Stimulated activated CD4-positive, alpha-beta T cell treated with anti-CD3 and anti-CD28 coated beads, Interleukin-4, amount 100 ng/mL, for 4 hours (primary cell): Measurements from ENCODE around the gene IQGAP2.
"Not testable (repeated sequence)": the region's sequence is repeated elsewhere in the genome, so short reads cannot be mapped to it uniquely, and the experiment has no call there.

Experiments
- DNase-seq, 2 experiments: peaks; one replicate each; pipeline ENCODE4 v3.0.0-alpha.2; 2020

The IQGAP2 gene

DNA sequence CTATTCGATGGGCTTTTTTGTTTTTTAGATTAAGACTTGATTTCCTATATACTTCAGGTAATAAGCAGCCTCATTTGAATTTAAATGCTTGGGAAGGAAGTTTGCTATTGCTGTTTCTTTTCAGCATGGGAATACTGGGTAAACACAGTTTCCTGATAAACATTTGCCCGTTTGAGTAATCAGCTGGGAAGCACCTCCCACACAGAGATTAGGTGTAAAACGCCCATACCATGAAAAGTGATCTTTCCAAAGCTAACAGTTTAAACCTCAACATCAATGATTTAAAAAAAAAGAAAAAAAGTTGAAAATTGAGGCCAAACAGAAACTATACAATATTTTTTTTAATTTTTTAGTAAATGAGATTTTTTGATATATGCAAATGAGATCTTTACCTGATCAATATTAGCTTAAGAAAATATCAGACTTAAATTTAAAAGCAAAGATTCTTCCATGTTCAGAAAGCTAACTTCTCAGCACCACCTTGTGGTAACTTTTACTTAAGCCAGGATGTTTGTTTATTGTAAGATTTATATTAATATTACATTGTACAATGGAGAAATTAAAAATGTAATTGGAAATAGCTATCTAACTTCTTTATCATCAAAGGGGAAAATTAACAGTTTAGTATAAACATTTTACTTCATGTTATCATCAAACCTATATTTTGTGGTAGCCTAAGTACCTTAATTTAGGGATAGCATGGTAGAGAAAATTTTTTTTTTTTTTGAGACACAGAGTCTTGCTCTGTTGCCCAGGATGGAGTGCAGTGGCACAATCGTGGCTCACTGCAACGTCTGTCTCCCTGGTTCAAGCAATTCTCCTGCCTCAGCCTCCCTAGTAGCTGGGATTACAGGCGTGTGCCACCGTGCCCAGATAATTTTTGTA is 180.3 kb downstream of the IQGAP2 start:
- DNase-seq, result no peak

DNA sequence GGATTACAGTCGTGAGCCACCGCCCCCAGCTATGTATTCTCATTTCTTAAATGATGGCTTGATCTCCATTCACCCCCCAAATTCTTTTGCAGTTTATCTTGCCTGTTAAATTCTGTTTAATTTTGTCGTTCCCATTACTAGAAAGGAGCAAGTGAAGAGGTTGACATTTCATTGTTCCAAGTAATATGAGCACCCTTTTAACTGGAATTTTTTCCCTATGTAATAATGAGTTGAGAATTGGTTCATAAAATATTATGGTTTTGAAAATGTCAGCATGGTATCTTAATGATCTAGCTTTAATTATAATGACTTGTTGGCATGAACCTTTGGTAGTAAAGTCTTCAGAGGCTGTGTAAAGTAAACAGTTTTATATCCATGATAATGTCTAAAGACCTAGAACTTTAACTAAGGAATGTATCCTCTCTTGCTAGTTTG is 182.7 kb downstream of the IQGAP2 start:
- no peak for DNase-seq

DNA sequence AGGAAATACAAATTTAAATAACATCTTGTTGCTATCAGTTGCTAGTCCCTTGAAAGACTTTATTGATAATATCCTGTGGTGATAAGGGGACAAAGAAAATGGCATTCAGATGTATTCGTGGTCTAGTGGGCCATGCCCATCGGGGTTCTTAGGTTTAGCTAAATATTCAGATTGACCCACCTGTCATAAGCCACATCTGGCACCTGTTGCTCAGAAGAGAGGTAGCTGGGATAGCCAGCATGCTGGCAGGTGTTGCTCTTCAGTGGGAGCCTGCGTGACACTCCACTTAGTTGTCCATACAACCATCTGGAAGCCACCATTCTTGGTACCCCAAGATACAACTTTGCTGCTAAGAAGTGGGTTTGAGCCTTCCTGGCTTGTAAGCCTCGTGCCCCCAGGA is 183.4 kb downstream of the IQGAP2 start:
- no peak for DNase-seq

DNA sequence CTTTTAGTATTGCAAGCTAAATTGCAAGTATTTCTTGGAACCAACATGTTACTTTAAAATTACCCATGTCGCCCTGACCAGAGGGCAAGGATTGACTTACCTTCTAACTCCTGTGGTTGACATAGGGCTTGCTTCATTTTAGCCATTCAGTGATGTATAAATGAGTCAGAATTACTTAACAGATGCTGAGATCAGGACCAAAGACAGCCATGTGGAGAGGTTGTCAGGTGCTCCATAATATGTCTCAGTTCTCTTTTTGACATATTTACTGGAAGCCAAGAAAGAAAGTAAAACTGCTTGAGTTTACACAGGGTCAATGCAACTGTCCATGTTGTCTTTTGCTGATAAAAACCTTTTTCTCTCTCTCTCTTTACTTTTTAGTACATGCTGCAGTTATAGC is 186.9 kb downstream of the IQGAP2 start:
- DNase-seq, result no peak

DNA sequence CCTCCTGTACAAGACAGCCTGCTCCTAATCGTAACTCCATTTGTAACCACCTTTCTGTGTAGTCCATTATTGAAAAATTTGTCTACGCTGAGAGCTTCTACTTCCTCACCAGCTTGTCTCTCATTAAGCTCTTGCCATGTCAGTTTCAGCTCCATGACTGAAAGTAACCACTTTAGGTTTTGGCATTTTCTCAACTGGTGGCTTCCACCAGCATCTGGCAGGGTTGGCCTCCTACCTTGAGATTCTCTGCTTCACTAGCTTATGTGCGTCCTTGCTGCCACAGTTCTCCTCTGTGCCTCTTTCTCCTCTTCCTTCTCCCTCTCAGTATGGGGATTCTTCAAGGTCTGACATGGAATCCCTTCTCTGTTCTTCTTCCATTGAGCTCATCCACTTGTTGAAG is 188.3 kb downstream of the IQGAP2 start:
- no peak for DNase-seq

DNA sequence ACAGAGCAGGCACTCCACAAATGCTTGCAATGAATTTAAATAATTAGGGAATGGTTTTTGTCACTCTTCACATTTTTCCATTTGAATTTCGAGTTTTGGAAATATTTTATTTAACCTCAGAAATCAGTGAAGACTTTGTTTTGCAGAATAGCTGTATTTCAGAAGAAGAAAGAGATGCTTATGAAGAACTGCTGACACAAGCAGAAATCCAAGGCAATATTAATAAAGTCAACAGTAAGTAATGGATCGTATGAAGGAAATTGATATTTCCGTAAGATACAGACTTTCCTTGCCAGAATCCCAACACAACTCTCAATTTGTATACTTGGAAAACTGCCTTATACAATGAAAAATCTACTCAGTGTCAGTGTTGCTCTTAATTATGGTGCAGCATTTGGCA is 189.6 kb downstream of the IQGAP2 start:
- DNase-seq, result no peak

DNA sequence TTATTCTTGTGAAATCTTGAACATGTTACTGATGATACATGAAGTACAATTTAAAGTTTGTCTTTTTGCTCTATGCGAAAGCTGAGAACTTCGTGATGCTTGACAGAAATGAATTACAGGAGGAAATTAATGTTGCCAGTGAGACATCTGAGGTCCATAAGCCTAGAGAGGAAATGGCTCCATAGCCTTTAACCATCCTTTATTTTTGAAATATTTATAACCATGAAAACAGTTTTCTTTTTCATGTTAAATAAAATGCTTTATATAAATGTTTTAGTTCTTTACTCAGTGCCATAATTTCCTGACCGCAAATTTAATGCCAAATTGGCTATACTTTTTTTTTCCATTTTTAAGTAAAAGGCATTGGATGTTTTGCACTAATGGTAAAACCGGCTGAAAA is 191.0 kb downstream of the IQGAP2 start:
- DNase-seq, result no peak

DNA sequence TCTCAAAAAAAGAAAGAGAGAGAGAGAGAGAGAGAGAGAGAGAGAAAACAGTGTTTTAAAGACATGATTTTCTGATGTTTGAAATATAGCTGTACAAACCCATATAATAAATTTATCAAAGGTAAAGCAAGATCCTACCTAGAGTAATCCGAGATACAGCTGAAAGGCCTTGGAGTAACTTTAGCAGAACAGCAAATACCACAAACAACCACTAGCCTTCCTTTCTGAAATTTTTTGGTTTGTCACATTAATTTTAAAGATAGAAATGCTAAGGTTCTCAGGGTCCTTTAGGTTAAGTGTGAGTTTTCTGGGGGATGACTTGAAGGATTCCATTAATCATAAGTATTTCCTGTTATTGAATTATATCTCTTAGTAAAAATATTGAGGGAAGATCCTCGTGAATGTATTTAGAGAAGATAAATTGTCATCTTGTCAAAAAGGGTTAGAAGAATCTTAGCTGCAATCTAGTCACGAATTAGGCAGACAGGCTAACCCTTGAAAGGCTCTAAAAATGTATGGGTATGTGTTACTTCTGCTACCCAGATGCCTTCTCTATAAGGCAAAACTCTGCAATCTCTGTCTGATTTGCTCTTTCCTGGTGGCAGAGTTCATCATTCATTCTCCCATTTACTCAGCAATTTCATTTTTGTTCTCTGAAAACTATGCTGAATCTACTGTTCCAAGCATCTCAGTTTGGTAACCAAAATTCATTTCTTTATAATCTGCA is 192.8 kb downstream of the IQGAP2 start:
- DNase-seq, result no peak

DNA sequence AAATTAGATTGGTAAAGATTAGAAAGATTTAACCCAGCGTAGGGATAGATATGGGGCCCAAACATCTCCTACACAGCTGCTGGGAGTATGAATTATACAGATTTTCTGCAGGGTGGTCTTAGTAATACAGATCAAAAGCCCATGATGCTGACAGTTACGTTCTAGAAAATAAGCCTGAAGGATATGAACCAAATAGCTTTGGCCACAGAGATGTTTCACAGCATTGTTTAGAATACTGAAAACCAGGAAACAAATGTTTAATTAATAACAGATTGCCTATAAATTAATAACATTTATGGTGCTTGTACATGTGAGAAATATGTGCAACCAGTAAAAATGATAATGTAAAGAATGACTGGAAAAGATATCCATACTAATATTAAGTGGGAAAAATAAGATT is 195.4 kb downstream of the IQGAP2 start:
- no peak for DNase-seq

DNA sequence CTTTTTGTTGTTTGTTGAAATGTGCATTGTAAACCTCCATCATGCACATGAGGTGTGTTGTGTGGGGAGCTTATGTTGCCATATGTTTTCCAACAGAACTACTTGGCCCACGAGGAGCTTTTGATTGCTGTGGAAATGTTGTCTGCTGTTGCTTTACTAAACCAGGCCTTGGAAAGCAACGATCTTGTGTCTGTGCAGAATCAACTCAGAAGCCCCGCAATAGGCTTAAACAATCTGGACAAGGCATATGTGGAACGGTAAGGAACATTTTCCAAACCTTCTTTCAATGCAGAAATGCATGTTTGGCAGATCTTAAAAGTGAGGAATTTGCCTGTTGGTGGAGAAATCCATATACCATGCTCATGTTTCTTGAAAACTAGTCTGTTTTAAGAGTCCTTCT is 197.6 kb downstream of the IQGAP2 start:
- no peak for DNase-seq

DNA sequence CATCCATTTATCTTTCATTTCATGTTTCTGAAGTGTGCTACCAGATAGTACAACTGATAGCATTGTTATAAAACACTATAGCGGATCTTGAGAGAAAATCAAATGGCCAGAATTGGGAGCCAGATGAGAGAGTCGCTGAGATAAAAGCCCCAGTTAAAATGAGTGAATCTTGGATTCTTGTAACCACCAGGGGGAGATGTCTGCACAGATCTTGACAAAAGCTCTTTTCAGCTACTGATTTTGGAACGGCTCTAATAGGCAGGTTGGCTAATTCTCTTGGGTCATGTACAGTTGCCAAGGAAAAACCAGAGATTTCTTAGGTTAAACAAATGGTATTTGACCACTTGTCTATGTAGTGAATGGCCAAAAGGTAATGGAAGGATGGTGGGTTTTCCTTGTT is 198.4 kb downstream of the IQGAP2 start:
- DNase-seq, result peak in 1 of 2 experiments; percentile 4

DNA sequence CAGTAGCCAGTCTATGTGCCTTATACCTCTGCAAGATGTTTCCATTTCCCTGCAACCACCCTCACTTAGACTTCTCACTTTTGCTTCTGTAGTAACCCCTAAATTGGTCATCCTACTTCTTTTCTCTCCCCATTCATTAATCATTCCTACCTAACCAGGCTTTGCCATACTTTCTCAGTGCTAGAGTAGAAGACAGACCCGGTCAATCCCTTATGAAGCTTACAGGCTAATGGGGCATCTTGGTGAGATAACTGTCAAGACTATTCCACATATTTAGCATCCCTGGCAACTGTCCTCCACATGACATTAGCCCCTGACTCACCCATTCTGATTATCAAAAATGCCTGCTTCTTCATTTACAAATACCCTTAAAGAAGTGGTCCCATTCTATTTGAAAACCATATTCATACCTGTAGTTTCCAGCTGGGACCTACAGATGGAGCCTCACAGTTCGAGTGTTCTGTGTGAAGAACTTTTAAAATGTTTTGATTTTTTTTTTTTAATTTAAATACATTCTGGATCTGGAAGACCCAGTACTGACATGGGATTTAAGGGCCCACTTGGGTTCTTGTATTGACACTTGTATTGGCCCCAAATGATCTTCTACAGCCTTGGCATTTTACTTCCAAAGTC is 199.1 kb downstream of the IQGAP2 start:
- no peak for DNase-seq

DNA sequence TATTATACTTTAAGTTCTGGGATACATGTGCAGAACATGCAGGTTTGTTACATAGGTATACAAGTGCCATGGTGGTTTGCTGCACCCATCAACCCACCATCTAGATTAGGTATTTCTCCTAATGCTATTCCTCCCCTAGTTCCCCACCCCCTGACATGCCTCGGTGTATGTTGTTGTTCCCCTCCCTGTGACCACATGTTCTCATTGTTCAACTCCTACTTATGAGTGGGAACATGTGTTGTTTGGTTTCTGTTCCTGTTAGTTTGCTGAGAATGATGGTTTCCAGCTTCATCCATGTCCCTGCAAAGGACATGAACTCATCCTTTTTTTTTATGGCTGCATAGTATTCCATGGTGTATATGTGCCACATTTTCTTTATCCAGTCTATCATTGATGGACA is 200.9 kb downstream of the IQGAP2 start:
- DNase-seq, result not testable (repeated sequence)

DNA sequence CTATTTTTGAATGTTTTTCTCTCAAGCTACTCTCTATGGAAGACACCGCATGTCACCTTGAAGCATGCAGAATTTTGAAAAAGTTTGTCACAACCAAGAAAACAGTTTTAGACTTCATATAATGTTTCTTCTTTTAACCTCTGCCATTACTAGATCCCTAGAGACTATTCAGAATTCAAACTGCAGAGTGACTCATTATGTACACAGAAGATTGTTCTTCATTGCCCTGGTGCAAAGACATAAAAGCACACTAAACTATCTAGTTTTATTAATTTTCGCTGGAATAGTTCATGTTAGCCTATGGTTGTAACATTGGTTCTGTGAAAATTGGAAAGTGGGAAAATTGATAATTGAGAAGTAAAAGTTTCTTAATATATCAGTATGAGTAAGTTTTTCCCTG is 201.8 kb downstream of the IQGAP2 start:
- DNase-seq, result no peak

DNA sequence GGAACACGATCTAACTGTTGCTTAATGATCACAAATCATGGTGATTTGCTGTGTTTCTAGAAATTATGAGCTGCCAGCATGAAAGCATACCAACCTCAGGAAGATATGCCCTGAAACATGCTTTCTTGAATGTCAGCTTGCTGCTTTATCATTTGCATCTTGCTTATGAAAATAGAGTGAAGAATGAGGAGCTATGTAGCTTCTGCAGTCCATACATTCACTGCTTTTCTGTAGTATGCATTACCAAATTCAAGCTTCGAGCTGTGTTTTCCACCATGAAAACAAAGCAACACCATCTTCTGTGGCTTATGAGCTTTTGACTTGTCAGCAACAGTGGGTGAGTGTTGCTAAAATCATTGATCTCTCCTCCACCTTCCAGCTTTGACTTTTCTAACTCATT is 203.6 kb downstream of the IQGAP2 start:
- DNase-seq, result no peak

DNA sequence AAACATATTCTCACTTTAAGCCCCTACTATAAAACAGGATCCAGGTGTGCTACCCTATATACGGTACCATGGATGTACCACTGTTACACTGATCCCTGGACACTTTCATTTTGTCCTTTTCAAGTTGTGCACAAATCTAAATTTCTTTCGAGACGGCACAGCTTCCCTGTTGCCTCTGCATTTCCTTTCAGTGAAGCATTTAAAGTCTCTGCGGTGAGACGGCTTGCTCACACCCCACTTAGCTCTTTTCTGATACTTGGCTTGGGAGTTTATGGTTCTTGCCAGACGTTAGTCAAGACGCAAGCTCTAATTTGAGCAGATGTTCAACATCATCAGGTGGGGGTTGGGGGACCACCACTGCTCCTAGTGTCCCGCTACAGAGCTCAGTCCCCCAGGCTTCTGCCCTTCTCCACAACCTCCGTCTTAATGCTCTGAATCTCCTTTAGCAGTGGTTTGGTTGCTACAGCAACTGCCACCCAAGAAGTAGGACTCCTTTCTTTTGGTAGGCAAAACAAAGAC is 204.3 kb downstream of the IQGAP2 start:
- no peak for DNase-seq

DNA sequence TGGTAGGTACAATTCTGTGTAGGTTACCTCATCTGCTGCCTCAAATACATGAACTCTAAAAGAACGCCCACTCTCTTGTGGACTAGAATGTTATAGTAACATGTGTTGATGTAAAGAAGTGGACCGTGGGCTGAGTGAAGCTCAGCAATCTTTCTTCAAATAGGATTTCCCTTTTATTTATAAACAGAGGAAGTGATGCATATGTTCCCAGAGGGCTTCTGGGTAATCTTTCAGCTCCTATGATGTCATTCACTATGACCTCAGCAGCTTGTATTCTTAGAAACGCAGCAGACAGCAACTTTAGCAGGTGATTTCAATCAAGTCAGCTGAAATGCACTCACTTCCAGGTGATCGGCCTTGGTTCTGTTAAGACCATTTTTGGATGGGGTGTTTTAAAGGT is 205.7 kb downstream of the IQGAP2 start:
- DNase-seq, result no peak

DNA sequence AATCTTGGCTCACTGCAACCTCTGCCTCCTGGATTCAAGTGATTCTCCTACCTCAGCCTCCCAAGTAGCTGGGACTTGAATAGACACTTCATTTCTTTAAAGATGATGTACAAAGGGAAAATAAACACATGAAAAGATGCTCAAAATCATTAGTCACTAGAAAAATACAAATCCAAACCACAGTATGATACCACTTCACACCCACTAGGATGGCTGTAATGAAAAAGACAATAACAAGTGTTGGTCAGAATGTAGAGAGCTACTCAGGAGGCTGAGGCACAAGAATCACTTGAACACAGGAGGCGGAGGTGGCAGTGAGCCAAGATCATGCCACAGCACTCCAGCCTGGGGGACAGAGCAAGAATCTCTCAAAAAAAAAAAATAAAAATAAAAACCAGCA is 207.1 kb downstream of the IQGAP2 start:
- no peak for DNase-seq

DNA sequence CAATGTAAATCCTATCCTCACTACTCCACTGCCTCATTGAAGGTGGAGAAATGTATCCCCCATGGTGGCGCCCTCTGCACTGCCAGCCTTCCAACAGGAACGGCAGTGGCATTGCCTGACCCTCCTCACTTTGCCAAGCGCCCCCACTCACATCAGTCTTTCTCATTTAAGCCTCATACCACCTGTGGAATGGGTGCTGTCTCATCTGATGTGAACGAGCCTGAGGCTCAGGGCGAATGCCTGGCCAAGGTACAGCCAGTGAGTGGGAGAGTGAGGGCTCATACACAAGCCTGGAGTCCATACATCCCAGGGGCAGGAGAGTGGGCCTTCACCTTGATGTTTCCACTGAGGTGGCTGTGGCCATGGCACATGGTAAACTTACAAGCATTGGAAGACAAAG is 209.9 kb downstream of the IQGAP2 start:
- no peak for DNase-seq

DNA sequence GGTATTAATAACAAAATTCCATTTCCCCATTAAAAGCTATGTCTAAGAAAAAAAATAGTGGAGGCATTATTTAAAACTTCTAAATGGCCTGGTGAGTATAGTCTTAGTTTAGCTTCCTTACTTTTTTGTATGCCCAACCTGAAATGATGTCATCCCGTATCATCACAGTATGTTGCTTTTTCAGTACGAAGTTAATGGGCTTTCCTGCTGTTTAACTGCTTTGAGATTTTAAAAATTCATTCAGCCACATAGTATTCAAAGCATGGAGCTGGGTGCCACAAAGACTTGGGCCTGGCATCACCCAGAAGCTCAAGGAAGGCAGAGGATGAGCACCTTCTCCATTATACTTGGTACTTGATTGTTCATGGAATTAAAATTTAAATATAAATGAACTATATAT is 212.7 kb downstream of the IQGAP2 start:
- DNase-seq, result no peak

DNA sequence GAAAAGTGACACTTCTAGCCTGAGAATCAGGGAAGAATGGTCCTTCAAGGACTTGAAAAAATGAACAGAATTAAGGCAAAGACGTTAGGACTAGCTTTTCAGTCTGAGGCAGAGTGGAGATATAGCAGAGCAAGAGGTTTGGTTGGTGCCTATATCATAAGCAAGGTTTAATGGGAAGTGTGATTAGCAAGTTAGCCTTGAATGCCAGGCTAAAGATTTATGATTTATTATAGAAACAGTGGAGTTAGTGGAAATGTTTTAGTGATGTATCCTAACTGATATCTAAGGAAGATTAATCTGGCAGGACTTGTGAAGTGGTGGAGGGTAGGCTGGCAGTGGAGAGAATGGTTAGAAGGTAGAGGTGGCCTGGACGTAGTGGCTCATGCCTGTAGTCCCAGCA is 213.1 kb downstream of the IQGAP2 start:
- DNase-seq, result no peak

DNA sequence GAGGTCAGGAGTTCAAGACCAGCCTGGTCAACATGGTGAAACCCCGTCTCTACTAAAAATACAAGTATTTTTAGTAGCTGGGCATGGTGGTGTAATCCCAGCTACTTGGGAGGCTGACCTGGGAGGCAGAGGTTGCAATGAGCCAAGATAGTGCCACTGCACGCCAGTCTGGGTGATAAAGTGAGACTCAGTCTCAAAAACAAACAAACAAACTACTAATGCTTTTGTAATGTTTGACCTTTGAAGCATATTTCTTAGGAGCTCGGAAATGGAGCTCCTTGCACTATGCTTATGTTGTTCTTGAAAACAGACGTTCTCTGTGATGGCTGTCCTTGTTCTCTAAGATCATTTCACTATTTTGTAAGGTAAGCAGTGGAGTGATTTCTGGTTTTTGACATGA is 214.1 kb downstream of the IQGAP2 start:
- DNase-seq, result no peak

DNA sequence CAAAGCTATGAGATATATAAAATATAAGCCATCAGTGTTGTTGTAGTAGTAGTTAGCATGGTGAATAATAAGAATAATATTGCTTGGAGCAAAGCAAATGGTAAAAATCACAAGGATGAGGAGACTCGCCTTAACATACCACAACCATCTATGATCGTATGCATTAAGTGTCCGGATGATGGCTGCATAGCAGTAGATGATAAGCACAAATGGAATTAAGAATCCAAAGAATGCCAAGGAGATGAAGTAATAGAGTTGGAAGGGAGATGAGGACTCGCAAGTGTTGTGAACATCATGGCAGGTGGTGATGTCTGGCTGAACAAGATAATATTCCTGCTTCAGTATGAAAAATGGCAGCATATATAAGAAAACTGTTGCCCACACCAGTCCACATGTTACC is 214.6 kb downstream of the IQGAP2 start:
- no peak for DNase-seq

DNA sequence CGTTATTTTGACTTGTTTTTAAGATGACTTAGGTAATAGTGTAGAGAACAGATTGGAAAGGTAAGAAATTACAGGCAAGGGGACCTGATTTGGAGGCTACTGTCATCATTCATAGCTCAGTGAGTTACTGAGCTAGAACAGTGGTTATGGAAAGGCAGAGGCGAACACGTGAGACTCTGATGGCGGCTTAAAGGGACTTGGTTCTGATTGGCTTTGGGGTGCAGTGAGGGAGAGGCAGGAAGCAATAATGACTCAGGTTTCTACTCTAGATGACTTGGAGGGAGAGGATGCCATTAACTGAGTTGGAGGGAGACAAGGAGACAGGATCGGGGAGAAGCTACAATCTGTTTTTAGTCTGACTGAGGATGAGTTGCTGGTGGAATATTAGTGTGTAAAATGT is 217.1 kb downstream of the IQGAP2 start:
- no peak for DNase-seq
